GM21737 (cell line): ENCODE results near the gene CEND1.

Experiments used
- ATAC-seq: cut with Tn5 transposase; IDR thresholded peaks from one replicate; pipeline ENCODE4 v1.9.1; 2021; ENCODE audit warnings: mild to moderate bottlenecking, moderate library complexity; ENCODE audit not compliant: unreplicated experiment

CEND1 gene

DNA sequence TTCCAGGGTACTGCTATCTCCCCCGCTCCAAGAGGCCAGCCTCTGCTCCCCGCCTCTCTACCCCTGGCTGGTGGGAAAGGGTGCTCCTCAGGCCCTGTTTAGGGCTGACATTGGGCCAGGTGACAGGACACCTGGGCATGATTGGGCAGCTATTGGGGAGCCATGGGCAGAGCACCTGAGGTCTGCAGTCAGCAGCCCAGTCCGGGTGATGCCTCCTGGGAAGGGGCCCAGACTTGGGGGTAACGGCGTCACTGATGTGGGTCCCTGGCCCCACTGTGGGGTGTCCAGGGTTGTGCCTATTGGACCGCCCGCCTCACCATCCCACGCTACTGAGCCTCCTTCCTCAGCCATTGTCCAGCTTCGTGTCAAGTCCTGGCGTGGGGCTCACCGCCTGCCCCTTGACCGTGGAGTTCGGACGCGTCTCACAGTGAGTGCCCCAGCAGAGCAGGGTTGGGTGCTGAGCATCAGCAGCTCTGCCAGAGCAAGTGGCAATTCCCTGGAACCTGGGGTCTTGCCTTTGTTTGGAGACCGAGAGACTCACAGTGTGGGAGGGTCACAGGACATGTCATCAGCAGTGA lies 9.8 kb downstream of the CEND1 start:
- no peak for ATAC-seq

DNA sequence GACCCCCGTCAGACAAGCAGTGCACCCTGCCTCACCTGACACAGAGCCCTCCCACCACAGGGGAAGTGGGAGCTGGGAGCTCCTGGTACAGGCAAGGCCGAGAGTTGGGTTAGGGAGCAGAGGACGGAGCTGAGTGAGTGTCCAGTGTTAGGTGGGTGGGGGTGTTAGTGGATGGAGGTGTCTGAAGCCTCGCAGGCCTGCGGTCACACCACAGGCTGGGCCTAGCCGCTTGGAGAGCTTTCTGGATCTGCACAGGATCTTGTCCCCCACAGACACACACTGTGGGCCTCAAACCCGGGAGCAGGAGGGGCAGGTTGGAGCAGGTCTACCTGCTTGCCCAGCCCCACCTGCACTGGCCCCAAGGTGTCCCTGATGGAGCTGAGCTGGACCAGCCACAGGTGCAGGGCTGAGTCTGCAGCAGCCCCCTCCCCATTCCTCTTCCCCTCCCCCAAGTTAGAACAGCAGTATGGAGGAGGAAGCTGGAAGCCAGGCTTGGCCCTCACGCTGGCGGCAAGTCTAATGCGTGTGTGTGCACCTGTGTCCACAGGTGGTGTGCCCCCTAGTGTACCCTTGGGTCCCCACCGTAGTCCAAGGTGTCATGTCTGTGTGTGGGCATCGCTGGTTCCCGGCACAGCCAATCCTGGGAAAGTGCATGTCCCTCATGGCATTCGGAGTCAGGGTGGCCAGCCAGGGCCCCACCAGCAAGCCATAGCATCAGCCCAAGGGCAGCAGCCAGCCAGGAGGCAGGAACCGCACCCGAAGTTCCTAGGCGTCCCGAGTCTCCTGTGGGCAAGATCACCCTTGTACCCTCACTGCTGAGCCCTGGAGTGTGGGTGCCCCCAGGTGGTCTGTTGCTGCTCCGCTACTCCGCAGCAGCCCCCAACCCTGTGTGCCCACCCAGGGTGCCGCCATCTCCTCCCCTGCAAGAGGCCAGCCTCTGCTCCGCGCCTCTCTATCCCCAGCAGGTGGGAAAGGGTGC lies 10.6 kb downstream of the CEND1 start:
- no peak for ATAC-seq

GRCh38 chr11:777288-778255 lies 12.3 kb downstream of the CEND1 start, which contains the start of gene GATD1:
Gene GATD1, minus strand, starts transcription at chr11:777487. Its CDS starts 25 bp downstream, at chr11:777462.
- ATAC-seq = peak; percentile 62

GRCh38 chr11:776561-777287 lies 13.2 kb downstream of the CEND1 start:
- ATAC-seq = peak; percentile 26

DNA sequence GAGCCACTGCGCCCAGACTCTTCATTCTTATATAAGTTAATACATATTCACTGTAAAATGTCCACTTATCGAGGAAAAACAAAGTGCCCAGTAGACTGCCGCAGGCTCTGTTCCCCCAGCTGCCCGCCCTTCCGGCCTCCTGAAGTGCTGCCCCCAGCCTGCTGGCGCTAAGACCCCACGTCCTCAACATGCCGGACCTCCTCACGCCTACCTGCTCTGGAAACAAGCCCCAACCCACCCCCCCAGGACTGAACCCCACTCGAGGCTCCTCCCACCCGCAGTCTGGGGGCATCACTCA lies 13.7 kb downstream of the CEND1 start:
- no peak for ATAC-seq

- ATAC-seq = no peak
These were observed 14.9 kb downstream of the CEND1 start for GRCh38 chr11:774873-775592.

- ATAC-seq = no peak
These were observed 16.1 kb downstream of the CEND1 start for GRCh38 chr11:773830-774229.

- ATAC-seq = no peak
These were observed 16.5 kb downstream of the CEND1 start for GRCh38 chr11:773425-773824.

DNA sequence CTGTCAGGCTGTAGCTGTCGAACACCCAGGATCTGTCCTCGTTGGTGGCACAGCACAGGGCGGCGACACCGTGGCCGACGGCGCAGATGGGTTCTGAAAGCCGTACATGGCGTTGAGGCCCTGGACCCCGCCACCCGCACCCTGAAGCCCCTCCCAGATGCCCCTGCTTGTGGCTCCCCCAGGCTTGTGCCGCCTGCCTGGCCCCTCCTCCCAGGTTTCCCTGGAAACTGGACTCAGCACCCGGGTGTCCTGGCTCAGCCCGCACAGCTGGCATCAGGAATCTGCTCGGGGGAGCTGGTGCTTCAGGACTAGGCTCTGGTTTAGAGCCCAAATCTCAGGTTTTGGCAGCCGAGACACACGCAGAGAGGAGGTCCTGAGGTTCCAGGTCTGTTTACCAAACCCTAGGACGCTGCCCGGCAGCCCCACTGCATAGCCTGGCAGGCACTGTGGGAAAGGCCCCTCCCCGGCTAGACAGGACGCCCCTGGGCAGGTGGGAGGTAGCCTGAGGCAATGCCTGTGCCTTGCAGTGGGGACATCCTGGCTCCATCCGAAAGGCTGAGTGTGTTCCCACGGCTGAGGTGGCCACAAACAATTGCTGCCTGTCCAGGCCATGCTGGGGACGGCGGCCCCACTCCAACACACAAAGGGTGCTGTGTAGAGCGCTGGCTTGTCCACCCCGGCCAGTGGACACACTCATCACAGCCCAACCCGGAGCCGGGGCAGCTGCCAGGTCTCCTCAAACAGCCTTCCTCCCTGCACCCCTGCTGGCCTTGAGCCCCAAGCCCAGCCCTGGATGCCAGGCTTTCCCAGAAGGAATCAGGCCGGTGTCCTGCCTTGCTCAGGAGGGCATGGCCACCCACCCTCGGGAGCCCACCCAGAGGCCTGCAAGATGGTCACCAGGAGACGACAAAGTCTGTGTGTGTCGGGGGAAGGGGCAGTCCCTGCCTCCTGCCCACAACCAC lies 17.2 kb downstream of the CEND1 start:
- ATAC-seq = no peak

DNA sequence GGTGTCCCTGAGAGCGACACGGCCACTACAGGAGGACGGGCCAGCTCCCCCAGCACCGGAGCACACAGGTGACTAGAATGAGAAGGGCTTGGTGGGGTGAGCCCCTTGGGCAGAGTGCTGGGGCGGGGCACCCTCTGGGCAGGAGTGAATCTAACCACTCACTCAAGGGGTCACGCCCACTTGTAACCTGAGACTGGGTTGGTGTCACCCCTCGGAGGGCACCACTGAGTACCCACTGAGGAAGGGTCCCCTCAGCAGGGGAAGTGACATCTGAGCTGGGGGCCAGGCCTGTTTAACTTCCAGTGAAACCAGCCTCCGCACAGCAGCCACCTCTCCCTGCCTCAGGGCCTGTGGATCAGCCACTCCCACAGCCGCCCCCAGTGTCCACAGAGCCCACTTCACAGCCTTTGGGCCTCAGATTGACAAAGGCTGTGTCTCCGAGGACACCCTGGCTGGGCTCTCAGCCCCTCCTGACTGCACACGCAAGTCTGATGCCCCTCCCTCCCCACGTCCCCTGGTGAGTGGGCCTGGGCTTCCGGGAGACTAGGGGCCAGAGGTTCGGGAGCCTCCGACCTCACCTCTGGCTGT lies 18.2 kb downstream of the CEND1 start:
- no peak for ATAC-seq

DNA sequence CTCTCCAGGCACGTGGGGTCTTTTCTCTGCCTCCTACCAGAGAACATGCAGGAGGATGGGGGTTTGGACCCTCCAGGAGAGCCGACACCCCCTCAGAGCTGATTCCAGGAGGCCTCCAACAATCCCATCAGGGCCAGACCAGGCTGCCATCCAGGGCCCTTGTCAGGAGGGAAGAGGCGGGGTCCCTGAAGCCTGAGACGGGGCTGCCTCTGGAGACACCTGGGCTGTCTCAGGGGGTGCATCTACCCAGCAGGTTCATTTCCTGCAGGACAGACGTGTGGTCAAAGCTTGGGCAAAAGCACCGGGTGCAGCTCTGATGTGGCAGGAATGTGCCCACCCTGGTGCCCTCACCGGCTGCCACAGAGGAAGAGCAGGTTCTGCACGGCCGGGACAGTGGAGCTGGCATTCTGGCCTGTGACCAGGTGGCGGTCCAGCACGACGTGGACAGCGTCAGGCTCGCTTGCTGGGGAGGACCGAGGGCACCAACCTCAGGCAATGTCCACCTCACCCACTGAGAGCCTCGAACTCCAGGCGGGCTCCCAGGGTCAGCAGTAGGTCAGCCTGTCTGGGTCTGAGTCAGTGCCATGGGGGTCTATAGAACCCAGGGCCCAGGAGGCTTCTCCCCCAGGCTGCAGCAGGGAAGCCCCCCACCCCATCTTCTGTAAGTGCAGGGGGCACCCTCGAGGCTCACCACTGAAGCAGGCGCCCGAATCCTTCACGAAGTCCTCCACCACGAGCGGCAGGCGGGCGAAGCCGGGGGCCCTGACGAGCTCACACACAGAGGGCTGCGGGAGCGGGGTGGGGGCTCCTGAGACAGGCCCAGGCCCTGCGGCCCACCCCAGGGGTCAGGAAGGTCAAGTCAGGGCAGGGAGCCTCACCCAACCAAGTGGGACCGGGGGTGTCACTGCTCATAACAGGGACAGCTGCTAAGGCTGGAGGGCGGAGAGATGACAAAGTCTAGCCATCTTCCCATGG lies 19.0 kb downstream of the CEND1 start:
- ATAC-seq = no peak

- ATAC-seq = no peak
These were observed 19.8 kb downstream of the CEND1 start for GRCh38 chr11:769887-770641.

DNA sequence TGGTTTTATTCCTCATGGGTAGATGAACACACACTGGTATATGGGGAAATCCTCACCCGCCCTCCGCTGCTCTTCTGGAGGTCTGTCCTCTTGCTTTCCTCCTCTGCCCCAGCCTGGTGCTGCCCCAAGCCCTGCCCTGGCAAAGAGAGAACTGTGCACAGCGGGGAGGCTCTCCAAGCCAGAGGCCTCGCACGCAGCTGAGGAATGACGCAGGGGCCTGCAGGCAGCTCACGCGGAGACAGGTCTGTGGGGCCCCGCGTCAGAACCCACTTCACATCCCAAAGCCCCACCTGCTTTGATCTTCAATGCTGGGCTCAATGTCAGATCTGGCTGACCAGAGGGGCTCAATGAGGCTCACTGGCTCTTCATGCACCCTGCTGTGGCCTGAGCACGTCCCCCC lies 22.7 kb downstream of the CEND1 start:
- ATAC-seq = no peak

GRCh38 chr11:766936-767210 lies 23.0 kb downstream of the CEND1 start:
- no peak for ATAC-seq

DNA sequence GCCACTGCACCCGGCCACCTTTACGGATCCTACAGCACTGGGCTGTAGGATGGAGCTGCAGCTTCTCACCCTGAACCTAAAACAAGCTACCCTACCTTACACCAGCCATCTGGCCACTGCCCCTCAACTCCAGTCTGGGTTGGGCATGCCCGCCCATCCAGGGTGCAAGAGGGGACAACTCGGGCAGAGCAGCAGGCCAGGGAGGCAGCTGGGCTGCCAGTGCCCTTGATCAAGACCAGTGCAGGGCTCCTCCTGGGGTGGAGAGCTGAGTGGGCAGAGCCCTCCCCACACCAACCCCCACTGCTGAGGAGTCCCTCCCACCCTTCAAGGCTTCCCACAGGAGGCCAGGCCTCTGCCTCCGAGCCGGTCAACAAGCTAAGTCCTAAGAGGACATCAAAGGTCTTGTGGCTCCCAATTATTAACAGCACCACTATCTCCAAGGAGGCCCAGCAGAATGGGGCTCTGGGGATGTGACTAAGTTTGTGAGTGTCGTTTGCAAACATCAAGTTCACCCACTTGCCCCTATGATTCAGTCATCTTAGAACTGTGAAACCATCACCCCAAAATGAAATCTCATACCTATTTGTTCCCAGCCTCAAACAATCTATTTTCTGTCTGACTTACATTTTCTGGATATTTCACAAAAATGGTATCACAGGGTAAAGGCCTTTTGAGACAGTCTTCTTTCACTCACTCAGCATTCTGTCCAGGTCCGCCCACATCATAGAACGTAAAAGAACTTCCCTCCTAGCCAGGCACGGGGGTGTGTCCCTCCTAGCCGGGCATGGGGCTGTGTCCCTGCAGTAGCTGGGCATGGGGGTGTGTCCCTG lies 23.6 kb downstream of the CEND1 start:
- no peak for ATAC-seq

GRCh38 chr11:765802-766091 lies 24.1 kb downstream of the CEND1 start:
- ATAC-seq = no peak
